GM12878 (cell line): ENCODE measurements around the gene SF3B5. TPM values are rescaled to one million over a fixed set of nuclear protein-coding genes. Genes with fewer than 3 reads are reported as not detected.
"Not testable (repeated sequence)": the region's sequence is repeated elsewhere in the genome, so short reads cannot be mapped to it uniquely, and the experiment has no call there.

Experiments
- ATAC-seq: fragments of 200-7000 bp; cut with Tn5 transposase; 3 replicates; pipeline ENCODE4 v1.9.1; 2020; ENCODE audit warnings: mild to moderate bottlenecking, moderate library complexity
- BruUV-seq: library from RNA; stranded (reverse); fragments of 400-500 nt; replicated peaks from 2 replicates; lab custom pipeline; 2021; lab: Mats Ljungman, UMichigan
- CTCF ChIA-PET: fragments of 300-600 bp; sonication (Branson Sonifier 250); formaldehyde crosslinking; extraction: SDS; loops from one replicate; lab custom pipeline; 2021; ENCODE audit warnings: inconsistent platforms; lab: Yijun Ruan, JAX
- POLR2A ChIA-PET: fragments of 350-600 bp; formaldehyde crosslinking; extraction: SDS; loops from one replicate; lab custom pipeline; 2021; ENCODE audit warnings: inconsistent platforms; lab: Charles Lee
- RAD21 ChIA-PET: fragments of 300-600 bp; sonication (Branson Sonifier 250); formaldehyde crosslinking; loops from one replicate; lab custom pipeline; 2023; ENCODE audit warnings: antibody characterized with exemption; ENCODE audit not compliant: unreplicated experiment; lab: Charles Lee
- SMC1A ChIA-PET: fragments of 300-600 bp; sonication (Branson Sonifier 250); formaldehyde crosslinking; loops from one replicate; lab custom pipeline; 2023; ENCODE audit not compliant: unreplicated experiment, uncharacterized antibody; lab: Charles Lee
- DNase-seq: peaks from one replicate; pipeline ENCODE4 v3.0.0-alpha.2; 2011; ENCODE audit warnings: low read depth, low spot score
- FAIRE-seq: peaks from 3 replicates; lab custom pipeline; 2011; peaks lifted over from hg19 to GRCh38; lab: Jason Lieb, UNC
- H2AFZ ChIP-seq: 2 replicates; pipeline ENCODE4 v1.6.0; 2011; ENCODE audit warnings: low read depth, low read length, control low read depth; ENCODE audit not compliant: control insufficient read depth
- H3K27ac ChIP-seq: 2 replicates; pipeline ENCODE4 v1.5.1; 2011; ENCODE audit warnings: control low read depth; ENCODE audit not compliant: control insufficient read depth, insufficient read depth
- H3K27me3 ChIP-seq, 2 experiments: replicated peaks in 1 of 2; 2 replicates each; pipeline versions ENCODE4 v1.6.0 to v1.6.1; 2011; ENCODE audit warnings: low read length in 1 of 2; ENCODE audit not compliant: control insufficient read depth in 2 of 2, insufficient read depth in 2 of 2
- H3K36me3 ChIP-seq, 2 experiments: 2 replicates each; pipeline ENCODE4 v1.5.1; 2011; ENCODE audit warnings: low read length in 1 of 2; ENCODE audit not compliant: control insufficient read depth in 2 of 2, insufficient read depth in 2 of 2
- H3K4me1 ChIP-seq: 2 replicates; pipeline ENCODE4 v1.6.1; 2011; ENCODE audit warnings: mild to moderate bottlenecking, low read length, moderate library complexity, mixed read lengths; ENCODE audit not compliant: control insufficient read depth, insufficient read depth
- H3K4me2 ChIP-seq: 2 replicates; pipeline ENCODE4 v1.6.0; 2011; ENCODE audit warnings: control low read depth; ENCODE audit not compliant: control insufficient read depth, insufficient read depth
- H3K4me3 ChIP-seq: fragments of 200-600 bp; sonication (generic); 2 replicates; pipeline ENCODE4 v1.5.1; 2016
- H3K79me2 ChIP-seq: 2 replicates; pipeline ENCODE4 v1.6.0; 2011; ENCODE audit warnings: low read length; ENCODE audit not compliant: control insufficient read depth, insufficient read depth
- H3K9ac ChIP-seq: 2 replicates; pipeline ENCODE4 v1.8.0; 2011; ENCODE audit warnings: low read length, control low read depth, mixed read lengths; ENCODE audit not compliant: control insufficient read depth, insufficient read depth
- H3K9me3 ChIP-seq: replicated peaks from 3 replicates; pipeline ENCODE4 v1.5.1; 2011; ENCODE audit warnings: mild to moderate bottlenecking, low read length; ENCODE audit not compliant: control insufficient read depth, insufficient read depth
- H4K20me1 ChIP-seq: 2 replicates; pipeline ENCODE4 v1.6.0; 2011; ENCODE audit not compliant: control insufficient read depth, insufficient read depth
- BMI1 ChIP-seq: fragments of 450-650 bp; IDR thresholded peaks from 2 replicates; pipeline ENCODE4 v1.6.1; 2016; ENCODE audit warnings: mild to moderate bottlenecking, moderate library complexity, borderline replicate concordance
- CHD1 ChIP-seq: IDR thresholded peaks from 2 replicates; pipeline ENCODE4 v1.6.1; 2012; ENCODE audit warnings: low read depth, low read length, improper control_type of control experiment
- EED ChIP-seq: sonication (generic); IDR thresholded peaks from 2 replicates; pipeline ENCODE4 v1.6.1; 2016; ENCODE audit warnings: antibody characterized with exemption, low read depth
- JUNB ChIP-seq: IDR thresholded peaks from 2 replicates; pipeline ENCODE4 v1.6.1; 2016; ENCODE audit warnings: antibody characterized with exemption, mild to moderate bottlenecking
- RUNX3 ChIP-seq: IDR thresholded peaks from 2 replicates; pipeline ENCODE4 v1.6.1; 2012; ENCODE audit warnings: low read length, inconsistent platforms
- WGBS: methylation state at CpG from one replicate; pipeline ENCODE4 v1.1.6; 2016; ENCODE audit warnings: low lambda C conversion rate; ENCODE audit not compliant: insufficient replicate concordance, insufficient coverage; ENCODE audit errors: missing lambda C conversion rate; 5-methylcytosine and 5-hydroxymethylcytosine counted together
- in situ Hi-C: fragments of 300-500 bp; cut with MboI; formaldehyde crosslinking; loops from 9 replicates; pipeline ENCODE4 v1.14.3; 2018; ENCODE audit warnings: mixed read lengths
- intact Hi-C: fragments of 100-400 bp; cut with micrococcal nuclease; formaldehyde crosslinking; loops from one replicate; pipeline ENCODE4 v1.14.2; 2022; ENCODE audit not compliant: unreplicated experiment
- polyA plus RNA-seq, 11 experiments: library from polyadenylated mRNA; depleted of rRNA in 4 of 11; unstranded in 6 of 11; stranded (reverse) in 5 of 11; fragments of >200 nt; fragmentation: Nextera tagmentation in 4 of 11; fragmentation: Illumina TruSeq in 1 of 11; extraction: Ambion mirVana in 4 of 11; extraction: Trizol in 1 of 11; gene quantifications; 1 replicate in 1 of 11; 2 replicates in 10 of 11; pipeline versions ENCODE4 v1.2.1 to v1.2.3, GENCODE V29; 2011 to 2016; ENCODE audit warnings: inconsistent platforms in 2 of 11, missing spikeins in 2 of 11, low read depth in 1 of 11
- total RNA-seq, 4 experiments: library from RNA; depleted of rRNA in 3 of 4; stranded (reverse); fragments of >200 nt in 3 of 4; fragmentation: Illumina TruSeq in 1 of 4; extraction: Trizol in 1 of 4; gene quantifications; 2 replicates each; pipeline versions ENCODE4 v1.2.1 to v1.2.3, GENCODE V29; 2013 to 2021

The SF3B5 gene
- total and polyA plus RNA-seq, 10 of the 15 experiments (the other 5 are each of a cell fraction or from before 2014, with no cell fraction given) = 220 to 864 (median 341) TPM

- ChIA-PET POLR2A (no interaction called here), RAD21 (no interaction called here), CTCF (interaction anchor here (1.1 kb wide), 1 partner anchor 40 kb away, joined by 3 read pairs; no protein-coding TSS in a partner anchor), SMC1A (interaction anchor here (1.0 to 1.3 kb wide), 3 partner anchors 12 to 15 kb away, joined by 3 to 4 read pairs (median 4); no protein-coding TSS in a partner anchor)
- TF ChIP-seq EED (no peak), BMI1 (no peak), CHD1 (no peak), JUNB (no peak), RUNX3 (no peak)
- Histone ChIP-seq H3K9ac (no peak overlapping the region), H3K27me3 (no peaks in the 10 kb centered on the region), H3K79me2 (no peaks in the 10 kb centered on the region; the same call in 1 of the 2 replicates), H4K20me1 (no peaks in the 10 kb centered on the region), H3K4me2 (no peak overlapping the region), H3K36me3 (no peaks in the 10 kb centered on the region), H2AFZ (no peak overlapping the region), H3K4me1 (no peaks in the 10 kb centered on the region), H3K9me3 (peaks cover 5% of the 10 kb centered on the region; the same call in 2 of the 3 replicates), H3K27ac (no peak overlapping the region), H3K4me3 (no peak overlapping the region)
- intact Hi-C loops = no loop called here
- BruUV-seq = no TSS peak
- DNase-seq (no peak), ATAC-seq (no peak), FAIRE-seq (no peak)
- 0% methylated on average over 1 of the region's 1 CpG for WGBS
- in situ Hi-C loops = no loop called here
Observed at GRCh38 chr6:144047688-144048087, 47.7 kb downstream of the SF3B5 start.

DNA sequence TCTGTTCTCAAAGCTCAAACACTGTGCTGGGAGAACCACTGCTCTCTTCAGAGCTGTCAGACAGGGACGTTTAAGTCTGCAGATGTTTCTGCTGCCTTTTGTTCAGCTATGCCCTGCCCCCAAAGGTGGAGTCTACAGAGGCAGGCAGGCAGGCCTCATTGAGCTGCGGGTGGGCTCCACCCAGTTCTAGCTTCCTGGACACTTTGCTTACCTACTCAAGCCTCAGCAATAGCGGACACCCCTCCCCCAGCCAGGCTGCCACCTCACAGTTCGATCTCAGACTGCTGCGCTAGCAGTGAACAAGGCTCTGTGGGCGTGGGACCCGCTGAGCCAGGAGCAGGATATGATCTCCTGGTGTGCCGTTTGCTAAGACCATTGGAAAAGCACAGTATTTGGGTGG is 48.7 kb downstream of the SF3B5 start:
- H2AFZ ChIP-seq, BruUV-seq, H3K27me3 ChIP-seq, DNase-seq, H3K27ac ChIP-seq, H3K4me2 ChIP-seq, POLR2A ChIA-PET, intact Hi-C loops, H4K20me1 ChIP-seq, H3K79me2 ChIP-seq, H3K36me3 ChIP-seq, RAD21 ChIA-PET, in situ Hi-C loops, H3K9me3 ChIP-seq, H3K4me1 ChIP-seq, ATAC-seq, H3K4me3 ChIP-seq, FAIRE-seq, H3K9ac ChIP-seq: not testable (repeated sequence)
- WGBS = 72% methylated on average over 8 of the region's 8 CpGs
- ChIA-PET SMC1A (interaction anchor here (1.8 kb wide), 1 partner anchor 9 kb away, joined by 6 read pairs; no protein-coding TSS in a partner anchor), CTCF (interaction anchor here (1.1 kb wide), 1 partner anchor 41 kb away, joined by 3 read pairs; no protein-coding TSS in a partner anchor)

DNA sequence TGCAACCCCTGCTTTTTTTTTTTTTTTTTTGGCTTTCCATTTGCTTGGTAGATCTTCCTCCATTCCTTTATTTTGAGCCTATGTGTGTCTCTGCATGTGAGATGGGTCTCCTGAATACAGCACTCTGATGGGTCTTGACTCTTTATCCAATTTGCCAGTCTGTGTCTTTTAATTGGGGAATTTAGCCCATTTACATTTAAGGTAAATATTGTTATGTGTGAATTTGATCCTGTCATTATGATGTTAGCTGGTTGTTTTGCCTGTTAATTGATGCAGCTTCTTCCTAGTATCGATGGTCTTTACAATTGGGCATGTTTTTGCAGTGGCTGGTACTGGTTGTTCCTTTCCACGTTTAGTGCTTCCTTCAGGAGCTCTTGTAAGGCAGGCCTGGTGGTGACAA is 50.4 kb downstream of the SF3B5 start:
- H4K20me1 ChIP-seq, intact Hi-C loops, H3K27me3 ChIP-seq, in situ Hi-C loops, FAIRE-seq, H2AFZ ChIP-seq, H3K27ac ChIP-seq, H3K4me1 ChIP-seq, CTCF ChIA-PET, RAD21 ChIA-PET, DNase-seq, H3K36me3 ChIP-seq, BruUV-seq, H3K4me3 ChIP-seq, H3K9ac ChIP-seq, ATAC-seq, H3K9me3 ChIP-seq, H3K79me2 ChIP-seq, H3K4me2 ChIP-seq: not testable (repeated sequence)
- ChIA-PET SMC1A (interaction anchor here (1.2 to 1.8 kb wide), 2 partner anchors 11 to 15 kb away, joined by 4 to 6 read pairs; no protein-coding TSS in a partner anchor), POLR2A (interaction anchor here (0.6 kb wide), 1 partner anchor 110 kb away, joined by 4 read pairs; no protein-coding TSS in a partner anchor)
- 47% methylated on average over 2 of the region's 2 CpGs for WGBS
